Sigmoid colon (tissue), 7 donors: ENCODE results near the gene PLEKHG2. TPM values are rescaled to one million over a fixed set of nuclear protein-coding genes. Genes with fewer than 3 reads are reported as not detected.

Source experiments
- DNase-seq: peaks from one replicate; pipeline ENCODE4 v3.0.0-alpha.2; 2019
- H3K27ac ChIP-seq, 4 donors: fragments of 200-600 bp; sonication (generic); one replicate each; pipeline ENCODE4 v1.5.1; 2016 to 2019; ENCODE audit warnings: mild to moderate bottlenecking in 1 of 4
- H3K27me3 ChIP-seq, 3 donors: fragments of 200-600 bp; sonication (generic); one replicate each; pipeline ENCODE4 v1.5.1; 2019; ENCODE audit warnings: mild to moderate bottlenecking in 1 of 3
- H3K36me3 ChIP-seq, 4 donors: fragments of 200-600 bp; sonication (generic); one replicate each; pipeline ENCODE4 v1.5.1; 2016 to 2019
- H3K4me1 ChIP-seq, 4 donors: fragments of 200-600 bp; sonication (generic); one replicate each; pipeline ENCODE4 v1.5.1; 2017 to 2019
- H3K4me3 ChIP-seq, 4 donors: fragments of 200-600 bp; sonication (generic); one replicate each; pipeline ENCODE4 v1.5.1; 2017 to 2019; ENCODE audit warnings: mild to moderate bottlenecking in 2 of 4, moderate library complexity in 1 of 4
- H3K9me3 ChIP-seq, 4 donors: fragments of 200-600 bp in 3 of 4; sonication (generic) in 3 of 4; one replicate each; pipeline versions ENCODE4 v1.5.1 to v1.6.1; 2013 to 2019
- CTCF ChIP-seq, 4 experiments: fragments of 450-650 bp in 3 of 4; fragments of 200-600 bp in 1 of 4; IDR thresholded peaks; one replicate each; pipeline ENCODE4 v1.5.1; 2016 to 2019; ENCODE audit warnings: antibody characterized with exemption in 4 of 4, mild to moderate bottlenecking in 3 of 4, moderate library complexity in 2 of 4
- EP300 ChIP-seq, 4 donors: sonication (generic); formaldehyde crosslinking; IDR thresholded peaks; one replicate each; pipeline ENCODE4 v1.6.1; 2017; ENCODE audit warnings: antibody characterized with exemption in 4 of 4
- POLR2A ChIP-seq, 2 donors: fragments of 450-650 bp; IDR thresholded peaks; one replicate each; pipeline ENCODE4 v1.6.1; 2016; ENCODE audit warnings: antibody characterized with exemption in 2 of 2, mild to moderate bottlenecking in 2 of 2, moderate library complexity in 2 of 2
- POLR2AphosphoS5 ChIP-seq, 4 donors: sonication (generic); formaldehyde crosslinking; IDR thresholded peaks; one replicate each; pipeline ENCODE4 v1.6.1; 2017; ENCODE audit warnings: antibody characterized with exemption in 4 of 4
- WGBS, 2 donors: extraction: QIAGEN DNeasy Blood & Tissue Kit; methylation state at CpG; one replicate each; pipeline ENCODE4 v1.1.7; 2013; 5-methylcytosine and 5-hydroxymethylcytosine counted together
- intact Hi-C: fragments of 100-400 bp; cut with DNase I; formaldehyde crosslinking; loops from one replicate; pipeline ENCODE4 v1.15.1; 2023
- polyA plus RNA-seq, 3 donors: library from polyadenylated mRNA; stranded (reverse); fragments of 200-250 nt; gene quantifications; one replicate each; pipeline ENCODE4 v1.2.3, GENCODE V29; 2013
- total RNA-seq, 4 donors: library from RNA; depleted of rRNA; stranded (reverse); fragments of >200 nt; gene quantifications; one replicate each; pipeline ENCODE4 v1.1.0, GENCODE V29; 2016
- donor health status: healthy with polysubstance abuse.
- donor health status: Bipolar disorder and iron deficiency.
- donor health status: healthy.

Gene PLEKHG2
- total and polyA plus RNA-seq, 7 donors: 0.60 to 28.8 (median 10.7) TPM

DNA sequence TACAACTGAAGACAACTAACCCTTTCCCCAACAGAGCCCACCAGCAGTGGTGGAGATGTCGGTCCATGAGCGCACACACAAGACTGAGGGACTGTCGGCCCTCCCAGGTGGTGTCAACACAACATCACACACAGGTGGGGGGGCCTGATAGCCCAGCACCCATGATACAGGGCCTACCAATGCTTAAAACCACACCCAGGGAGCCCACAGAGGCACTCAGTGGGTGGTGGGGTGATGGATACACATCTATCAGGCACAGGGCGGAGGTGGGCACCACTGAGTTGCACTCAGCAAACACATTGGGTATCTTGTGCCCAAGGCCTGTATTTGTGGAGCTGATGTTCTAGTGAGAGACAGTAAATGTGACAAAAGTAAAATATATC is 12.8 kb upstream of the PLEKHG2 start:
- peaks cover 3 to 28% (median 10%) of the 10 kb centered on the region in 4 donors for H3K36me3 ChIP-seq
- no peak for DNase-seq
- peaks cover 0 to 54% (median 48%) of the 10 kb centered on the region in 4 donors for H3K4me1 ChIP-seq
- 97 to 98% methylated on average over 4 of the region's 4 CpGs for WGBS, 2 donors
- intact Hi-C loops: loop anchor here (5.0 to 10.0 kb wide), 3 partner anchors 133 to 1315 kb away; partner anchors contain the start of genes COQ8B, EID2B and ITPKC
- TF ChIP-seq CTCF (IDR thresholded peaks at IDR 0.05) (no peak), EP300 (IDR thresholded peaks at IDR 0.05) (no peak), POLR2AphosphoS5 (IDR thresholded peaks at IDR 0.05) (no peak), POLR2A (IDR thresholded peaks at IDR 0.05) (no peak)
- H3K9me3 ChIP-seq: no peaks in the 10 kb centered on the region
- no peaks in the 10 kb centered on the region for H3K27me3 ChIP-seq
- peak overlapping the region; percentile 91 to 100 (median 100) for H3K27ac ChIP-seq
- H3K4me3 ChIP-seq: no peak overlapping the region

- H3K27me3 ChIP-seq: no peaks in the 10 kb centered on the region
- WGBS, 2 donors: 82 to 93% methylated on average over 4 of the region's 4 CpGs
- intact Hi-C loops: loop anchor here (10.0 kb wide), 2 partner anchors 745 to 1315 kb away; partner anchors contain the start of genes COQ8B and ITPKC
- H3K4me1 ChIP-seq: peaks cover 0 to 58% (median 52%) of the 10 kb centered on the region in 4 donors
- H3K4me3 ChIP-seq: no peak overlapping the region
- no peak for DNase-seq
- no peaks in the 10 kb centered on the region for H3K9me3 ChIP-seq
- TF ChIP-seq CTCF (IDR thresholded peaks at IDR 0.05) (no peak), POLR2AphosphoS5 (IDR thresholded peaks at IDR 0.05) (no peak), EP300 (IDR thresholded peaks at IDR 0.05) (no peak), POLR2A (IDR thresholded peaks at IDR 0.05) (no peak)
- H3K36me3 ChIP-seq: peaks cover 3 to 24% (median 8%) of the 10 kb centered on the region in 4 donors
- H3K27ac ChIP-seq: peak overlapping the region; percentile 91 to 100 (median 100)
Measured at GRCh38 chr19:39400061-39400460, 12.4 kb upstream of the PLEKHG2 start.

GRCh38 chr19:39401070-39401548 is 11.4 kb upstream of the PLEKHG2 start:
- no peaks in the 10 kb centered on the region for H3K9me3 ChIP-seq
- TF ChIP-seq POLR2AphosphoS5 (IDR thresholded peaks at IDR 0.05) (no peak), POLR2A (IDR thresholded peaks at IDR 0.05) (no peak), CTCF (IDR thresholded peaks at IDR 0.05) (no peak), EP300 (IDR thresholded peaks at IDR 0.05) (no peak)
- intact Hi-C loops: loop anchor here (10.0 kb wide), 2 partner anchors 746 to 1314 kb away; partner anchors contain the start of genes COQ8B and ITPKC
- no peak for DNase-seq
- H3K36me3 ChIP-seq: peaks cover 2 to 13% (median 3%) of the 10 kb centered on the region in 4 donors
- peaks cover 0 to 69% (median 63%) of the 10 kb centered on the region in 4 donors for H3K4me1 ChIP-seq
- no peaks in the 10 kb centered on the region for H3K27me3 ChIP-seq
- H3K27ac ChIP-seq: peak overlapping the region; percentile 100
- 25 to 26% methylated on average over 4 of the region's 4 CpGs for WGBS, 2 donors
- no peak overlapping the region for H3K4me3 ChIP-seq

GRCh38 chr19:39401549-39402345 is 10.7 kb upstream of the PLEKHG2 start:
- TF ChIP-seq CTCF (IDR thresholded peaks at IDR 0.05): no peak
- peak; percentile 20 to 68 (median 37) for TF ChIP-seq POLR2AphosphoS5 (IDR thresholded peaks at IDR 0.05)
- TF ChIP-seq POLR2A (IDR thresholded peaks at IDR 0.05): peak in 1 of 2 donors; percentile 33
- TF ChIP-seq EP300 (IDR thresholded peaks at IDR 0.05): peak in 1 of 4 donors; percentile 64
- peak overlapping the region; percentile 100 for H3K27ac ChIP-seq
- peaks cover 0 to 8% (median 0%) of the 10 kb centered on the region in 4 donors for H3K36me3 ChIP-seq
- H3K4me1 ChIP-seq: peaks cover 0 to 71% (median 64%) of the 10 kb centered on the region in 4 donors
- DNase-seq: peak; percentile 85
- intact Hi-C loops: loop anchor here (10.0 kb wide), 2 partner anchors 747 to 1313 kb away; partner anchors contain the start of genes COQ8B and ITPKC
- peak overlapping the region in 2 of 4 donors; percentile 50 to 60 for H3K4me3 ChIP-seq
- 9 to 27% methylated on average over 25 of the region's 25 CpGs for WGBS, 2 donors
- H3K9me3 ChIP-seq: no peaks in the 10 kb centered on the region
- H3K27me3 ChIP-seq: no peaks in the 10 kb centered on the region
